Mucosa of descending colon (tissue), 3 donors: ENCODE results near the gene MCC. TPM values are rescaled to one million over a fixed set of nuclear protein-coding genes. Genes with fewer than 3 reads are reported as not detected.

Source experiments
- ATAC-seq: fragments of 200-7000 bp; cut with Tn5 transposase; one replicate; pipeline ENCODE4 v1.9.1; 2020; ENCODE audit warnings: mild to moderate bottlenecking, moderate library complexity
- DNase-seq, 3 donors: peaks; one replicate each; pipeline ENCODE4 v3.0.0-alpha.2; 2020
- H3K36me3 ChIP-seq: fragments of 200-600 bp; one replicate; pipeline ENCODE4 v1.8.0; 2021; ENCODE audit warnings: low read depth, mild to moderate bottlenecking
- H3K4me1 ChIP-seq: fragments of 200-600 bp; one replicate; pipeline ENCODE4 v1.8.0; 2021; ENCODE audit warnings: low read depth, mild to moderate bottlenecking
- H3K4me3 ChIP-seq: fragments of 200-600 bp; one replicate; pipeline ENCODE4 v1.8.0; 2021; ENCODE audit warnings: mild to moderate bottlenecking
- H3K9me3 ChIP-seq: fragments of 200-600 bp; one replicate; pipeline ENCODE4 v1.8.0; 2021; ENCODE audit warnings: mild to moderate bottlenecking
- CTCF ChIP-seq: fragments of 200-600 bp; IDR thresholded peaks from one replicate; pipeline ENCODE4 v1.8.0; 2022; ENCODE audit warnings: antibody characterized with exemption, mild to moderate bottlenecking
- intact Hi-C, 2 donors: fragments of 100-400 bp; cut with DNase I in 1 of 2; cut with micrococcal nuclease in 1 of 2; formaldehyde crosslinking; loops; one replicate each; pipeline versions ENCODE4 v1.11.0 to v1.11.1; 2022; cut with DNase I, micrococcal nuclease
- total RNA-seq, 3 donors: library from RNA; stranded (reverse); fragmentation: NEBNext Ultra II Directional in 2 of 3; extraction: Animal tissue kit (Norgen Biotek cat#: 25700) in 2 of 3; gene quantifications; one replicate each; pipeline versions ENCODE4 v1.2.1 to v1.2.4, GENCODE V29; 2021 to 2023
- donor health status: DM: no; HTN: no; CAD: no; lungs with moderate emphysema.
- donor health status: DM: no; HTN: no; CAD: no.
- donor health status: DM: no; HTN: yes; CAD: no.

The MCC gene
- total RNA-seq, 3 donors from 2014 or later, result 1.5 to 7.4 (median 4.4) TPM

- no peaks in the 10 kb centered on the region for H3K4me1 ChIP-seq
- ATAC-seq, result no peak
- DNase-seq, result no peak
- no peak for TF ChIP-seq CTCF
- H3K36me3 ChIP-seq, result no peaks in the 10 kb centered on the region
- H3K9me3 ChIP-seq, result no peaks in the 10 kb centered on the region
- intact Hi-C loops, result no loop called here
- no peak overlapping the region for H3K4me3 ChIP-seq
Observed at GRCh38 chr5:113140837-113141671, 347.2 kb downstream of the MCC start.

- TF ChIP-seq CTCF, result no peak
- H3K36me3 ChIP-seq, result no peaks in the 10 kb centered on the region
- H3K4me1 ChIP-seq, result no peaks in the 10 kb centered on the region
- no peaks in the 10 kb centered on the region for H3K9me3 ChIP-seq
- intact Hi-C loops, result no loop called here
- DNase-seq, result no peak
- ATAC-seq, result no peak
- H3K4me3 ChIP-seq, result no peak overlapping the region
Observed at GRCh38 chr5:113133211-113133975, 354.9 kb downstream of the MCC start.

GRCh38 chr5:113132564-113132963, 355.7 kb downstream of the MCC start:
- ATAC-seq, result no peak
- no peak overlapping the region for H3K4me3 ChIP-seq
- intact Hi-C loops, result no loop called here

DNA sequence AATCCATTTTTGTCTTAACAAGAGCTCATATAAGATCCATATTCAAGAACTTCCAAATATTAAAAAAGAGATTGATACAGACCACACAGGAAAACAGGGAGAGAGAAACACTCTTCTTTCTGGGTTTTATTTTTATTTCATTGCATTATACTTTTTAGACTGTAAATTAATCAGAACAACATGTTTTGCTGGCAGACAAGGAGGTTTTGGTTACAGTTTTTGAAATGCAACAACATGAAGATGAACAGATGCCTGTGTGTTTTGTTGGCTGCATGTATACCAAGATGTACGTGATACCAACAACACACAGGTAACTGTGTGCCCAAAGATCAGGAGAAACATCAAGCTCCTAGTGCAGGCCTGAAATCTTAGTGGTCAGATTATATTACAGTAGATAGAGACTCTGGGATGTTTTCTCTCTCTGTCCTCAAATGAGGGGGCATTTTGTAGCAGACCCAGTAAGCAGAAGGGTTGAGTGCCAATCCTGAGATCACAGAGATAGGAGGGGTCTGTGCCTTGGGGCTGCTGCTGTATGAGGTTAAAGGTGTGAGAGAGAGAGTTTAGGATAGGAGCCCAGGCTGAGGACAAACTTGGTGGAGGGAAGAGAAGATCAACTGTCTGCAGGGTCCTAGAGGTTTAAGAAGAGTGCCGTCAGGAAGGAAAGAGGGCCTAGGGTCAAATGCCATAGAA, 359.5 kb downstream of the MCC start:
- Histone ChIP-seq H3K36me3 (no peaks in the 10 kb centered on the region), H3K9me3 (no peaks in the 10 kb centered on the region), H3K4me3 (no peak overlapping the region), H3K4me1 (no peaks in the 10 kb centered on the region)
- DNase-seq (no peak), ATAC-seq (no peak)
- intact Hi-C loops, result no loop called here
- TF ChIP-seq CTCF, result no peak

More at GRCh38 chr5:113132564-113132963, 355.7 kb downstream of the MCC start:
- Histone ChIP-seq H3K9me3 (no peaks in the 10 kb centered on the region), H3K36me3 (no peaks in the 10 kb centered on the region), H3K4me1 (no peaks in the 10 kb centered on the region)
- no peak for DNase-seq
- TF ChIP-seq CTCF, result no peak

GRCh38 chr5:113128082-113128481, 360.2 kb downstream of the MCC start:
- Histone ChIP-seq H3K36me3 (no peaks in the 10 kb centered on the region), H3K4me3 (no peak overlapping the region), H3K9me3 (no peaks in the 10 kb centered on the region), H3K4me1 (no peaks in the 10 kb centered on the region)
- intact Hi-C loops, result no loop called here
- no peak for TF ChIP-seq CTCF
- DNase-seq, result no peak
- no peak for ATAC-seq
